Endothelial cell of umbilical vein (primary cell): ENCODE data around the gene APBA2. TPM values are rescaled to one million over a fixed set of nuclear protein-coding genes. Genes with fewer than 3 reads are reported as not detected.
"Not testable (repeated sequence)": the region's sequence is repeated elsewhere in the genome, so short reads cannot be mapped to it uniquely, and the experiment has no call there.

Source experiments
- BruUV-seq: library from RNA; stranded (reverse); fragments of 400-500 nt; replicated peaks from 2 replicates; lab custom pipeline; 2021; lab: Mats Ljungman, UMichigan
- CTCF ChIA-PET: fragments of 300-600, 350-600 bp; sonication (Branson Sonifier 250); formaldehyde crosslinking; loops from one replicate; lab custom pipeline; 2021; ENCODE audit warnings: antibody characterized with exemption, inconsistent platforms; lab: Charles Lee
- POLR2A ChIA-PET: fragments of 300-600, 350-600 bp; sonication (Branson Sonifier 250); formaldehyde crosslinking; loops from one replicate; lab custom pipeline; 2021; ENCODE audit warnings: antibody characterized with exemption, inconsistent platforms; lab: Charles Lee
- DNase-seq: peaks from one replicate; pipeline ENCODE4 v3.0.0-alpha.2; 2011; ENCODE audit warnings: low read depth, low spot score
- FAIRE-seq: peaks from 2 replicates; lab custom pipeline; 2011; peaks lifted over from hg19 to GRCh38; lab: Jason Lieb, UNC
- H2AFZ ChIP-seq: 2 replicates; pipeline ENCODE4 v1.6.0; 2012; ENCODE audit warnings: low read depth, low read length, control low read depth, inconsistent platforms
- H3K27ac ChIP-seq: 2 replicates; pipeline ENCODE4 v1.5.1; 2011; ENCODE audit warnings: low read depth, mild to moderate bottlenecking, control low read depth, low read length, moderate library complexity; ENCODE audit not compliant: insufficient read depth
- H3K27me3 ChIP-seq, 2 experiments: 2 replicates each; pipeline versions ENCODE4 v1.6.0 to v1.6.1; 2011; ENCODE audit warnings: low read length in 2 of 2, mixed read lengths in 1 of 2; ENCODE audit not compliant: control insufficient read depth in 2 of 2, insufficient read depth in 2 of 2
- H3K36me3 ChIP-seq, 2 experiments: 2 replicates in 1 of 2; 3 replicates in 1 of 2; pipeline ENCODE4 v1.5.1; 2011; ENCODE audit warnings: low read length in 2 of 2, mild to moderate bottlenecking in 1 of 2, moderate library complexity in 1 of 2; ENCODE audit not compliant: control insufficient read depth in 2 of 2, insufficient read depth in 2 of 2; ENCODE audit errors: extremely low read depth in 1 of 2
- H3K4me1 ChIP-seq: 3 replicates; pipeline ENCODE4 v1.5.1; 2011; ENCODE audit warnings: mild to moderate bottlenecking, low read length; ENCODE audit not compliant: control insufficient read depth, insufficient read depth; ENCODE audit errors: extremely low read depth
- H3K4me2 ChIP-seq: 2 replicates; pipeline ENCODE4 v1.6.1; 2011; ENCODE audit warnings: low read length, control low read depth, mixed read lengths; ENCODE audit not compliant: insufficient read depth
- H3K4me3 ChIP-seq, 3 experiments: fragments of 200-600 bp in 1 of 3; sonication (generic), shearing (Covaris generic) in 1 of 3; replicated peaks in 1 of 3; 2 replicates each; pipeline ENCODE4 v1.5.1; 2011 to 2016; ENCODE audit warnings: control low read depth in 3 of 3, low read length in 3 of 3, mild to moderate bottlenecking in 2 of 3, inconsistent platforms in 1 of 3, low read depth in 1 of 3, moderate library complexity in 1 of 3; ENCODE audit not compliant: insufficient read depth in 1 of 3
- H3K79me2 ChIP-seq: 2 replicates; pipeline ENCODE4 v1.6.0; 2012; ENCODE audit warnings: low read length, inconsistent platforms; ENCODE audit not compliant: control insufficient read depth, insufficient read depth
- H3K9ac ChIP-seq: replicated peaks from 2 replicates; pipeline ENCODE3; 2011; ENCODE audit warnings: low read length, control low read depth; ENCODE audit not compliant: insufficient read depth; ENCODE audit errors: extremely low read depth
- H3K9me1 ChIP-seq: replicated peaks from 3 replicates; pipeline ENCODE4 v1.6.0; 2011; ENCODE audit warnings: mild to moderate bottlenecking, low read length; ENCODE audit not compliant: control insufficient read depth, insufficient read depth; ENCODE audit errors: extremely low read depth
- H3K9me3 ChIP-seq: replicated peaks from 2 replicates; pipeline ENCODE4 v1.5.1; 2012; ENCODE audit warnings: low read length, inconsistent platforms; ENCODE audit not compliant: control insufficient read depth, insufficient read depth
- H4K20me1 ChIP-seq: replicated peaks from 2 replicates; pipeline ENCODE3; 2011; ENCODE audit warnings: mild to moderate bottlenecking, low read length; ENCODE audit not compliant: control insufficient read depth, insufficient read depth; ENCODE audit errors: extremely low read depth
- dilution Hi-C: fragments of 300-500 bp; cut with MboI; formaldehyde crosslinking; loops from one replicate; pipeline ENCODE4 v1.15.0; 2019; ENCODE audit warnings: low sequenced_read_pairs; ENCODE audit not compliant: extremely low pct_ligation_motif_present
- intact Hi-C: fragments of 100-400 bp; cut with micrococcal nuclease; formaldehyde crosslinking; loops from one replicate; pipeline ENCODE4 v1.10.0; 2022
- polyA plus RNA-seq, 4 experiments: library from polyadenylated mRNA; depleted of rRNA in 3 of 4; stranded (reverse) in 3 of 4; unstranded in 1 of 4; fragments of >200 nt; gene quantifications; 2 replicates each; pipeline versions ENCODE4 v1.2.1 to v1.2.3, GENCODE V29; 2011 to 2012; ENCODE audit warnings: missing spikeins in 1 of 4
- total RNA-seq: library from RNA; stranded (reverse); gene quantifications from 2 replicates; pipeline ENCODE4 v1.2.3, GENCODE V29; 2021

APBA2 gene
- total and polyA plus RNA-seq, 2 donors (not counting 3 experiments of a cell fraction or from before 2014, with no cell fraction given) = 5.7 to 11.1 TPM

- H3K4me2 ChIP-seq, H3K4me1 ChIP-seq, H3K9me1 ChIP-seq, FAIRE-seq, DNase-seq, H2AFZ ChIP-seq, H3K27ac ChIP-seq, BruUV-seq, CTCF ChIA-PET, dilution Hi-C loops, H3K79me2 ChIP-seq, H3K36me3 ChIP-seq, H3K27me3 ChIP-seq, H3K4me3 ChIP-seq, H3K9me3 ChIP-seq, intact Hi-C loops, H3K9ac ChIP-seq, POLR2A ChIA-PET, H4K20me1 ChIP-seq: not testable (repeated sequence)
Observed at GRCh38 chr15:28843520-28843919, 42.3 kb upstream of the APBA2 start.

GRCh38 chr15:28844147-28844546 is 41.6 kb upstream of the APBA2 start:
- H3K9ac ChIP-seq, dilution Hi-C loops, H3K9me1 ChIP-seq, FAIRE-seq, H3K27me3 ChIP-seq, BruUV-seq, H3K79me2 ChIP-seq, H4K20me1 ChIP-seq, POLR2A ChIA-PET, intact Hi-C loops, H3K27ac ChIP-seq, H3K4me2 ChIP-seq, H3K4me1 ChIP-seq, H2AFZ ChIP-seq, H3K4me3 ChIP-seq, H3K9me3 ChIP-seq, H3K36me3 ChIP-seq, CTCF ChIA-PET, DNase-seq: not testable (repeated sequence)

GRCh38 chr15:28847247-28847646 is 38.5 kb upstream of the APBA2 start:
- H3K79me2 ChIP-seq, H3K4me3 ChIP-seq, H3K9ac ChIP-seq, POLR2A ChIA-PET, H3K4me1 ChIP-seq, H4K20me1 ChIP-seq, H3K36me3 ChIP-seq, H3K27ac ChIP-seq, H3K27me3 ChIP-seq, intact Hi-C loops, H3K9me1 ChIP-seq, FAIRE-seq, H2AFZ ChIP-seq, H3K9me3 ChIP-seq, CTCF ChIA-PET, dilution Hi-C loops, BruUV-seq, DNase-seq, H3K4me2 ChIP-seq: not testable (repeated sequence)

GRCh38 chr15:28847959-28848358 is 37.8 kb upstream of the APBA2 start:
- dilution Hi-C loops, H3K9ac ChIP-seq, H2AFZ ChIP-seq, CTCF ChIA-PET, H3K36me3 ChIP-seq, H3K9me3 ChIP-seq, H3K4me3 ChIP-seq, H3K27ac ChIP-seq, H4K20me1 ChIP-seq, H3K4me2 ChIP-seq, BruUV-seq, H3K79me2 ChIP-seq, POLR2A ChIA-PET, FAIRE-seq, H3K4me1 ChIP-seq, intact Hi-C loops, DNase-seq, H3K9me1 ChIP-seq, H3K27me3 ChIP-seq: not testable (repeated sequence)
